NCI-H146 (cell line): ENCODE data around the gene HMGB2.

Experiments used
- DNase-seq: peaks from one replicate; lab custom pipeline; 2025; lab: John Stamatoyannopoulos, UW

The HMGB2 gene

DNA sequence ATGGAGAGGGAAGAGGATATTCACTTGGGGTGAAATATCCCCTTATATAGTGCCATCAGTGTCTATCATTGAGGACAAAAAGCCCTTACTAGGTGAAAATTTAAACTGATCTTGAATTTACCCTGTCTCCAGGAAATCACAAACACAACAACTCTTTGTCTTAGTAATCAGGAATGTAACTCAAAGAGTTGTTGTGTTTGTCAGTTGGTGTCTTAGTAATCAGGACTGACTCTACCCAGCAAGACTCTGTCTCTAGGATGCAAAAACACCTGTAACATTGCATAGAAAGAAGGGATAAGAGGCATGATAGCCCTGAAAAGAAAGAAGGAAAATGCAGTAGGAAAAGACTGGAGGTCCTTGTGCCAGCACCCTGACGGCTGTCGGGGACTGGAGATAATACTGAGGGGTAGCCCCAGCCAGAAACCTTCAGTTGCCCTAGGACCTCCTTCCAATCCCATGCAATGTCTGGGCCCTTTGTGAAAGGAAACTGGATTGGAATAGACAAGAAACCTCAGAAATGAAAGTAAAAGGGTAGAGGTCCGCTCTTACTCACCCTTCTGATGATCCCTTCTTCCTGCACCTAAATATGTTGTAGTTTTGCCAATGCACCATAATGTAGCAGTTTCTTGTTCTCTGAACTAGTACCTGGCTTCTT lies 45.3 kb downstream of the HMGB2 start:
- no peak for DNase-seq

DNA sequence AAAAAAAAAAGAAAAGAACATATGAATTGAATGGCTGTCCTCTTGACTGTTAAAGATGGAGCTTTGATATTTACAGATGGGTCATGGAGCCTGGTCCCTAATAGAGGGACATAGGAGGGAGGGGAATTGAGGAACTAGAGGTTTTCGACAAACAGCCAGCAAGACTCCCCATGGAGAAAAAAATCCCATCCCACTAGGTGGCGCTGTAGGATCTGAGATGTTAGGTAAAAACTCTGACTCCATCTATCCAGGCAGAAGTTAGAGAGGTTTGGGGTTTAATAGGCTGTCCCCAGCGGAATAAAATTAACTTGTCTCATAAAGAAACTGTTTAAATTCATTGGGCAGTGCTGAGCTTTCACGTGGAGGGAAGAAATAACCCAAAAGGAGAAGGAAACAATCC lies 45.9 kb downstream of the HMGB2 start:
- peak; percentile 24 for DNase-seq

DNA sequence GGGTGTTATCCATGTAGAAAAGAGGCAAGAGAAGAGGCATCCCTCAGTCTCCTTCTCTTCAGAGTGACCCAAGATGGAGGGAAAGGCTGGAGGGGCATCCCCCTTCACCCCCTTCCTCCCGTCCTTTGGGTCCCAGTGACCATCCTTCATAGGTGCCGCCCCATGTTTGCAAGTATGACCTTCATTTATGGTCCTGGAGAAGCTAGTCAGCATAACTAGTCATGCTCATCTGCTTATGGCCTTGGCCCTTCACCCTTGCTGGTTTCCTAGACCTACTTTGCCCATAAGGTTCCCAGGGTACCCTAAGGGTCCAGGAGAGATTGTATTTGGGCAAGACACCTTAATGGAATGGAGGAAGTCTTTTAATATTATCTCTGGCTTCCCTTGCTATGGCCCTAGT lies 46.7 kb downstream of the HMGB2 start:
- no peak for DNase-seq

DNA sequence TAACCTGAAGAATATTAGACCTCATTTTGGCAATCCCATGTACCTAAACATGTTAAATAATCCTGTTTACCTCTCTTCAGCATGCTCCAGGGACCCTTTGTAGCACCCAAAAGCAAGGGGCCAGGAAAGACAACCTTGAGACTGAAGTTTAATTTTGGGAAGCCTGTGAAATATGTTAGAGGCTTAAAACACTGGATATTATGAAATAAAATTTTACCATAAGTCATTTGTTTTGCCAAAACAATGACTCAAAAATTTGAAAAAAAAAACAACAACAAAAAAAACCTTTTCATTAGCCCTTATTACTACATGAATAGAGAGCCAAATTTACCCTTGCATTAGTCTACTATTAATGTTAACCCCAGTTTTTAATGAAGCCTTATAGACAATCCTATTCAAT lies 49.7 kb downstream of the HMGB2 start:
- DNase-seq: no peak

DNA sequence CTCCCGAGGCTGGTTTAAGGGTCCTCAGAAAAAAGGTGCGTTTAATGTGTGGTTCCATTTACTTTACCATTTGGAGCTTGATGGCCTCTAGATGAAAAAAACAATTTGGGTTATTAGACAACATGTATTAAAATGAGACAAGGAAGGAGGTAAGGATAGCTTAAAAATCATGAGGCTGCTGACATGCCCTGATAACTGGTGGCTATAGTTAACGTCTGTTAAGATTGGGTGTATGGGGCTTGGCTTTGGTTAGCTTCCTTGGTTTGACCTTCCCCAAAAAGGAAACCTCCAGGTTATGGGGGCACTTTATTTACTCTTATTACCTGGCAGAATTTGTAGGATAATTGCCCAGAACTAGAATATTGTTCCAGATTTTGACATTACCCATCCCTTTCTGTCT lies 51.5 kb downstream of the HMGB2 start:
- no peak for DNase-seq

DNA sequence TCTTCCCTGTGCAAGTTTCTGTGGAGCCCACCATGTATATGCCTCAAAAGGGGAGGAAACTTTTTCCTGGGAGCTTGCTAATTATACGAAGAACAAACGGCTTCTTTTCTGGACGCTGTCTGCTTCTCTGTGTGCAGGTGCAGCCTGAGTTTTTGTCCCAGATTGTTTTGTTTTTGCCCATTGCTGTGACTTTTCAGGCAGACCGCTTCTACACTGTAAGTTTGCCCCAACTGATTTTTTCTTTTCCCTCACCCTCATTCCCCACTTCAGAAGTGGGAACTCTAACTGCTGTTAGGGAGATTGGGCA lies 51.9 kb downstream of the HMGB2 start:
- no peak for DNase-seq

DNA sequence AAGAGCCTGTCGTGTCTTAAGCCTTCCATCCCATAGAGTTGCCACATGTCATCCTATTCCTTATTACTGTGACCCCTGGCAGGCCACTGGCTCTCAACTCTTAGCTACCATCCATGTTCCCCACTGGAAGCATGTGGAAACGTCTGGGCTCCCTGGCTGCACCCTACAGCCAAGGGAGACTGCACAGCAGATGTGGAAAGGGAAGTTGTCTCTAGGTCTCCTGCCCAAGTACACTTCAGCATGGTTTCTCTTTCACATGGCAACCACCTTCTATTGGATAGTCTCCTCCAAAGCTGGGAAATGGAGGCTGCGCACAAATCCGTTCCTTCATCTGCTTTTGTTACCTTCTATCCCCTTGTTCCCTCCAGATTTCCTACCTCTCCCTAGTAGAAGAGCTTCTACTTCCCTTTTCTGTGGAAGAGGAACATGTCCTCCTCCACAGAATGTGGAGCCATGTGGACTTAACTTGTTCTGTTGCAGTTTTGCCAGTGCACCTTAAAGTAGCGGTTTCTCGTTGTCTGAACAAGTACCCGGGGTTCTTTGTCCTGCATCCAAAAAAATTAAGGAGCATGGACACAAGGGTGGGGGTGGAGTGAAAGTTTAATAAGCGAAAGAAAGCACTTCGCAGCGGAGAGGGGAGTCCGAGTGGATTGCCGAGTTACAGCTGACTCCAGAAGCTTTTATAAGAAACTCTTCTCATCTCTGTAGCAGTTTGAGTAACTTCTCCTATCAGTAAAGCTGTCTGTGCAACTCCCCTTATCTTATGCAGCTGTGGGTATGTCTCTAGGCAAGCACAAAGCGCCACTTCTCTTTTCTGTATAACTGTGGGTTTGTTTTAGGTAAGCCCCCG lies 52.5 kb downstream of the HMGB2 start:
- no peak for DNase-seq
